ENCODE measurements around the gene BBLN.

BBLN gene

GRCh38 chr9:128145951-128146351 lies 14.1 kb upstream of the BBLN start:
- DNase-seq, result no peak

- DNase-seq, result no peak
Measured at GRCh38 chr9:128146591-128147120, 13.4 kb upstream of the BBLN start.

GRCh38 chr9:128148509-128149000 lies 11.5 kb upstream of the BBLN start:
- DNase-seq, result no peak

- no peak for DNase-seq
Measured at GRCh38 chr9:128149001-128149701, 10.9 kb upstream of the BBLN start, which contains the start of gene LCN2. LCN2 (plus strand) TSS chr9:128149453; CDS start chr9:128149526, 73 bp downstream.

GRCh38 chr9:128149951-128150593 lies 10.0 kb upstream of the BBLN start:
- DNase-seq, result no peak

GRCh38 chr9:128150594-128151308 lies 9.3 kb upstream of the BBLN start:
- DNase-seq, result peak in 2 of 3 donors; percentile 22 to 24

GRCh38 chr9:128151309-128152132 lies 8.5 kb upstream of the BBLN start:
- DNase-seq, result no peak

GRCh38 chr9:128152133-128153059 lies 7.7 kb upstream of the BBLN start:
- DNase-seq, result no peak

- DNase-seq, result no peak
Measured at GRCh38 chr9:128153060-128153946, 6.8 kb upstream of the BBLN start.

GRCh38 chr9:128153947-128154695 lies 5.9 kb upstream of the BBLN start:
- no peak for DNase-seq

- no peak for DNase-seq
Measured at GRCh38 chr9:128155736-128156500, 4.1 kb upstream of the BBLN start.

GRCh38 chr9:128159522-128159783 lies 612 bp upstream of the BBLN start:
- peak in 2 of 3 donors; percentile 47 to 56 for DNase-seq

GRCh38 chr9:128160603-128160987 lies 530 bp downstream of the BBLN start:
- DNase-seq, result peak; percentile 53 to 76 (median 62)

- peak in 2 of 3 donors; percentile 8 to 12 for DNase-seq
Measured at GRCh38 chr9:128161215-128161902, 1.3 kb downstream of the BBLN start.

- peak in 2 of 3 donors; percentile 29 for DNase-seq
Measured at GRCh38 chr9:128162215-128163026, 2.4 kb downstream of the BBLN start.

GRCh38 chr9:128163027-128163515 lies 3.0 kb downstream of the BBLN start:
- DNase-seq, result no peak

All from suppressor macrophage treated with lipopolysaccharide for 1 hour (primary cell).